DOHH2 (cell line): ENCODE data around the gene CCKAR.

Experiments
- CTCF ChIP-seq: fragments of 200-600 bp; sonication (generic); IDR thresholded peaks from one replicate; pipeline ENCODE4 v1.5.1; 2014; ENCODE audit warnings: antibody characterized with exemption, mild to moderate bottlenecking, low read depth, low read length; ENCODE audit not compliant: poor library complexity, severe bottlenecking
- EZH2phosphoT487 ChIP-seq: fragments of 200-600 bp; sonication (generic); IDR thresholded peaks from 2 replicates; pipeline ENCODE4 v1.6.1; 2017; ENCODE audit warnings: borderline replicate concordance, mild to moderate bottlenecking, antibody characterized with exemption, low read length, moderate library complexity, mixed read lengths

- no peak for TF ChIP-seq EZH2phosphoT487
- TF ChIP-seq CTCF: no peak
Observed at GRCh38 chr4:26441771-26442170, 48.5 kb downstream of the CCKAR start.
